HepG2 (cell line): ENCODE results near the gene ING2. TPM values are rescaled to one million over a fixed set of nuclear protein-coding genes. Genes with fewer than 3 reads are reported as not detected.

Experiments
- ARNT2 ChIP-seq: sonication (generic); formaldehyde crosslinking; IDR thresholded peaks from 2 replicates; pipeline ENCODE4 v1.8.0; 2022; ENCODE audit warnings: mild to moderate bottlenecking, low read depth, missing genetic modification reagents, moderate library complexity
- ATF6 ChIP-seq: sonication (generic); formaldehyde crosslinking; conservative IDR thresholded peaks from 2 replicates; pipeline ENCODE4 v1.4.0; 2020; ENCODE audit warnings: missing genetic modification reagents
- ATF7 ChIP-seq, 2 experiments: fragments of 450-650 bp in 1 of 2; sonication (generic) in 1 of 2; formaldehyde crosslinking in 1 of 2; IDR thresholded peaks; 2 replicates each; pipeline versions ENCODE4 v1.4.0 to v1.6.1; 2016 to 2020; ENCODE audit warnings: antibody characterized with exemption in 1 of 2, mild to moderate bottlenecking in 1 of 2, missing genetic modification reagents in 1 of 2
- CBX1 ChIP-seq: IDR thresholded peaks from one replicate; pipeline ENCODE4 v1.6.1; 2016; ENCODE audit warnings: antibody characterized with exemption, low read depth
- FOXA3 ChIP-seq: IDR thresholded peaks from 2 replicates; pipeline ENCODE4 v1.6.1; 2016; ENCODE audit warnings: missing genetic modification reagents, missing compliant biosample characterization
- KDM5B ChIP-seq: sonication (generic); formaldehyde crosslinking; IDR thresholded peaks from 2 replicates; pipeline ENCODE4 v1.4.0; 2020; ENCODE audit warnings: missing genetic modification reagents, mild to moderate bottlenecking, borderline replicate concordance
- MAFG ChIP-seq: sonication (generic); formaldehyde crosslinking; IDR thresholded peaks from 2 replicates; pipeline ENCODE4 v1.5.1; 2020; ENCODE audit warnings: mild to moderate bottlenecking, missing genetic modification reagents
- MXD3 ChIP-seq: IDR thresholded peaks from 2 replicates; pipeline ENCODE4 v1.6.1; 2016; ENCODE audit warnings: mild to moderate bottlenecking, missing biosample characterization, missing genetic modification reagents
- SKIL ChIP-seq: sonication (generic); formaldehyde crosslinking; IDR thresholded peaks from 2 replicates; pipeline ENCODE4 v1.8.0; 2022; ENCODE audit warnings: missing genetic modification reagents, mild to moderate bottlenecking, moderate library complexity, borderline replicate concordance
- XRCC5 ChIP-seq: fragments of 200-400 bp; formaldehyde crosslinking; optimal IDR thresholded peaks from 2 replicates; pipeline ENCODE3; 2017; ENCODE audit warnings: mild to moderate bottlenecking, low read length
- ZNF282 ChIP-seq: fragments of 450-650 bp; IDR thresholded peaks from 2 replicates; pipeline ENCODE4 v1.6.1; 2018; ENCODE audit not compliant: partially characterized antibody
- ZNF75D ChIP-seq: sonication (generic); formaldehyde crosslinking; IDR thresholded peaks from 2 replicates; pipeline ENCODE4 v1.8.1; 2023; ENCODE audit warnings: missing genetic modification reagents, mild to moderate bottlenecking, borderline replicate concordance
- ZNF766 ChIP-seq: sonication (generic); formaldehyde crosslinking; IDR thresholded peaks from 2 replicates; pipeline ENCODE4 v1.5.0; 2020; ENCODE audit warnings: missing genetic modification reagents, borderline replicate concordance
- ZNF841 ChIP-seq: sonication (generic); formaldehyde crosslinking; IDR thresholded peaks from 2 replicates; pipeline ENCODE4 v1.8.1; 2023; ENCODE audit warnings: missing genetic modification reagents, borderline replicate concordance
- polyA plus RNA-seq, 8 experiments: library from polyadenylated mRNA; depleted of rRNA in 3 of 8; stranded (reverse) in 7 of 8; unstranded in 1 of 8; fragments of >200 nt; fragmentation: Illumina TruSeq in 4 of 8; extraction: Trizol in 4 of 8; gene quantifications; 2 replicates each; pipeline versions ENCODE4 v1.2.1 to v1.2.3, GENCODE V29; 2011 to 2016; ENCODE audit warnings: low read depth in 4 of 8, missing spikeins in 1 of 8, mixed read lengths in 1 of 8; ENCODE audit not compliant: insufficient read depth in 1 of 8
- total RNA-seq, 5 experiments: library from RNA; depleted of rRNA; stranded (reverse); fragments of >200 nt; fragmentation: Illumina TruSeq; extraction: Trizol; gene quantifications; 2 replicates each; pipeline ENCODE4 v1.2.3, GENCODE V29; 2016; ENCODE audit warnings: low read depth in 1 of 5
- TF ChIP-seq, protein P1 (sequence below): sonication (generic); formaldehyde crosslinking; IDR thresholded peaks from 2 replicates; pipeline ENCODE4 v1.4.0; 2020; ENCODE audit warnings: missing genetic modification reagents
- TF ChIP-seq, protein P2 (sequence below): sonication (generic); formaldehyde crosslinking; IDR thresholded peaks from 2 replicates; pipeline ENCODE4 v1.4.0; 2020; ENCODE audit warnings: mild to moderate bottlenecking, missing genetic modification reagents
- TF ChIP-seq, protein P3 (sequence below): sonication (generic); formaldehyde crosslinking; IDR thresholded peaks from 2 replicates; pipeline ENCODE4 v1.5.1; 2020; ENCODE audit warnings: mild to moderate bottlenecking, missing genetic modification reagents, moderate library complexity

Gene ING2
- total and polyA plus RNA-seq, 2 of the 13 experiments (the other 11 are each of a cell fraction or from before 2014, with no cell fraction given) = 6.6 to 12.4 TPM

- TF ChIP-seq, protein P1, sequence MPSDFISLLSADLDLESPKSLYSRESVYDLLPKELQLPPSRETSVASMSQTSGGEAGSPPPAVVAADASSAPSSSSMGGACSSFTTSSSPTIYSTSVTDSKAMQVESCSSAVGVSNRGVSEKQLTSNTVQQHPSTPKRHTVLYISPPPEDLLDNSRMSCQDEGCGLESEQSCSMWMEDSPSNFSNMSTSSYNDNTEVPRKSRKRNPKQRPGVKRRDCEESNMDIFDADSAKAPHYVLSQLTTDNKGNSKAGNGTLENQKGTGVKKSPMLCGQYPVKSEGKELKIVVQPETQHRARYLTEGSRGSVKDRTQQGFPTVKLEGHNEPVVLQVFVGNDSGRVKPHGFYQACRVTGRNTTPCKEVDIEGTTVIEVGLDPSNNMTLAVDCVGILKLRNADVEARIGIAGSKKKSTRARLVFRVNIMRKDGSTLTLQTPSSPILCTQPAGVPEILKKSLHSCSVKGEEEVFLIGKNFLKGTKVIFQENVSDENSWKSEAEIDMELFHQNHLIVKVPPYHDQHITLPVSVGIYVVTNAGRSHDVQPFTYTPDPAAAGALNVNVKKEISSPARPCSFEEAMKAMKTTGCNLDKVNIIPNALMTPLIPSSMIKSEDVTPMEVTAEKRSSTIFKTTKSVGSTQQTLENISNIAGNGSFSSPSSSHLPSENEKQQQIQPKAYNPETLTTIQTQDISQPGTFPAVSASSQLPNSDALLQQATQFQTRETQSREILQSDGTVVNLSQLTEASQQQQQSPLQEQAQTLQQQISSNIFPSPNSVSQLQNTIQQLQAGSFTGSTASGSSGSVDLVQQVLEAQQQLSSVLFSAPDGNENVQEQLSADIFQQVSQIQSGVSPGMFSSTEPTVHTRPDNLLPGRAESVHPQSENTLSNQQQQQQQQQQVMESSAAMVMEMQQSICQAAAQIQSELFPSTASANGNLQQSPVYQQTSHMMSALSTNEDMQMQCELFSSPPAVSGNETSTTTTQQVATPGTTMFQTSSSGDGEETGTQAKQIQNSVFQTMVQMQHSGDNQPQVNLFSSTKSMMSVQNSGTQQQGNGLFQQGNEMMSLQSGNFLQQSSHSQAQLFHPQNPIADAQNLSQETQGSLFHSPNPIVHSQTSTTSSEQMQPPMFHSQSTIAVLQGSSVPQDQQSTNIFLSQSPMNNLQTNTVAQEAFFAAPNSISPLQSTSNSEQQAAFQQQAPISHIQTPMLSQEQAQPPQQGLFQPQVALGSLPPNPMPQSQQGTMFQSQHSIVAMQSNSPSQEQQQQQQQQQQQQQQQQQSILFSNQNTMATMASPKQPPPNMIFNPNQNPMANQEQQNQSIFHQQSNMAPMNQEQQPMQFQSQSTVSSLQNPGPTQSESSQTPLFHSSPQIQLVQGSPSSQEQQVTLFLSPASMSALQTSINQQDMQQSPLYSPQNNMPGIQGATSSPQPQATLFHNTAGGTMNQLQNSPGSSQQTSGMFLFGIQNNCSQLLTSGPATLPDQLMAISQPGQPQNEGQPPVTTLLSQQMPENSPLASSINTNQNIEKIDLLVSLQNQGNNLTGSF (CRISPR knock-in tag) = no peak
- TF ChIP-seq MAFG (CRISPR knock-in tag) = no peak
- no peak for TF ChIP-seq ZNF841 (CRISPR knock-in tag)
- TF ChIP-seq FOXA3 (CRISPR knock-in tag) = no peak
- TF ChIP-seq ATF7 (IDR thresholded peaks at IDR 0.05) = no peak
- TF ChIP-seq ATF7 (CRISPR knock-in tag; IDR thresholded peaks at IDR 0.05) = no peak
- TF ChIP-seq, protein P2, sequence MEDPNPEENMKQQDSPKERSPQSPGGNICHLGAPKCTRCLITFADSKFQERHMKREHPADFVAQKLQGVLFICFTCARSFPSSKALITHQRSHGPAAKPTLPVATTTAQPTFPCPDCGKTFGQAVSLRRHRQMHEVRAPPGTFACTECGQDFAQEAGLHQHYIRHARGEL (CRISPR knock-in tag) = no peak
- TF ChIP-seq ARNT2 (CRISPR knock-in tag) = no peak
- TF ChIP-seq, protein P3, sequence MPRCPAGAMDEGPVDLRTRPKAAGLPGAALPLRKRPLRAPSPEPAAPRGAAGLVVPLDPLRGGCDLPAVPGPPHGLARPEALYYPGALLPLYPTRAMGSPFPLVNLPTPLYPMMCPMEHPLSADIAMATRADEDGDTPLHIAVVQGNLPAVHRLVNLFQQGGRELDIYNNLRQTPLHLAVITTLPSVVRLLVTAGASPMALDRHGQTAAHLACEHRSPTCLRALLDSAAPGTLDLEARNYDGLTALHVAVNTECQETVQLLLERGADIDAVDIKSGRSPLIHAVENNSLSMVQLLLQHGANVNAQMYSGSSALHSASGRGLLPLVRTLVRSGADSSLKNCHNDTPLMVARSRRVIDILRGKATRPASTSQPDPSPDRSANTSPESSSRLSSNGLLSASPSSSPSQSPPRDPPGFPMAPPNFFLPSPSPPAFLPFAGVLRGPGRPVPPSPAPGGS (CRISPR knock-in tag) = peak; percentile 24; the same call in 1 of the 2 replicates
- TF ChIP-seq SKIL (CRISPR knock-in tag) = no peak
- TF ChIP-seq CBX1 = no peak
- peak; percentile 38; the same call in 1 of the 2 replicates for TF ChIP-seq MXD3
- TF ChIP-seq ZNF282 = no peak
- no peak for TF ChIP-seq ATF6 (CRISPR knock-in tag)
- TF ChIP-seq KDM5B (CRISPR knock-in tag) = peak; percentile 30; the same call in 1 of the 2 replicates
- TF ChIP-seq ZNF766 = 0 out of 2 replicates have a peak, but pooled peaks have one; percentile 42
- no peak for TF ChIP-seq XRCC5
- TF ChIP-seq ZNF75D (CRISPR knock-in tag) = no peak
Observed at GRCh38 chr4:183505611-183506388, 942 bp downstream of the ING2 start (continued).
